A673 (cell line): ENCODE measurements around the gene ANXA5.

Source experiments
- CTCF ChIP-seq: fragments of 300-800, 200-600 bp; sonication (generic); conservative IDR thresholded peaks from 2 replicates; pipeline ENCODE4 v1.5.1; 2017; ENCODE audit warnings: low read depth, mild to moderate bottlenecking, antibody characterized with exemption, low read length, moderate library complexity, mixed read lengths
- EZH2 ChIP-seq: fragments of 200-600 bp; sonication (generic); IDR thresholded peaks from 2 replicates; pipeline ENCODE4 v1.6.1; 2017; ENCODE audit warnings: borderline replicate concordance, low read depth, mild to moderate bottlenecking, mixed read lengths, antibody characterized with exemption, low read length; ENCODE audit not compliant: poor library complexity, severe bottlenecking

GRCh38 chr4:121655320-121656268 is 41.2 kb downstream of the ANXA5 start:
- TF ChIP-seq EZH2 (no peak), CTCF (no peak)
